ENCODE results near the gene TUBB4B. TPM values are rescaled to one million over a fixed set of nuclear protein-coding genes. Genes with fewer than 3 reads are reported as not detected.

TUBB4B gene
- polyA plus RNA-seq, 1 of the 3 experiments (the other 2 are of a cell fraction), result 508 TPM

GRCh38 chr9:137232101-137232500 is 9.0 kb upstream of the TUBB4B start:
- WGBS (ENCODE audit: low lambda C conversion rate), result 64% methylated on average over 7 of the region's 10 CpGs
- H3K9ac ChIP-seq, result no peak overlapping the region
- no peak overlapping the region for H2AFZ ChIP-seq (ENCODE audit: low read depth)
- no peaks in the 10 kb centered on the region for H4K20me1 ChIP-seq (ENCODE audit: insufficient read depth)
- no peak overlapping the region for H3K4me2 ChIP-seq
- no peak overlapping the region for H3K27ac ChIP-seq (ENCODE audit: low read depth in 2 of 2, low read length in 1 of 2)
- H3K4me3 ChIP-seq (ENCODE audit: low read depth in 2 of 2, low read length in 1 of 2), result no peak overlapping the region
- H3K27me3 ChIP-seq (ENCODE audit: insufficient read depth), result no peaks in the 10 kb centered on the region
- H3K9me2 ChIP-seq, result no peaks in the 10 kb centered on the region
- no peaks in the 10 kb centered on the region for H3K9me3 ChIP-seq
- DNase-seq, result no peak
- no peaks in the 10 kb centered on the region for H3K36me3 ChIP-seq (replicated peaks in 1 of 2; ENCODE audit: control insufficient read depth in 1 of 2, insufficient read depth in 2 of 2, low read length in 1 of 2)
- TF ChIP-seq TCF12 (IDR thresholded peaks at IDR 0.05) (no peak), RFX5 (IDR thresholded peaks at IDR 0.05; ENCODE audit: low read length) (no peak), FOXJ3 (CRISPR knock-in tag; IDR thresholded peaks at IDR 0.05) (no peak), CHD2 (IDR thresholded peaks at IDR 0.05; ENCODE audit: low read length, partially characterized antibody) (no peak), RCOR1 (IDR thresholded peaks at IDR 0.05; ENCODE audit: low read length) (no peak), FOSL2 (IDR thresholded peaks at IDR 0.05; ENCODE audit: borderline replicate concordance, low read depth) (no peak), SIN3A (IDR thresholded peaks at IDR 0.05; ENCODE audit: borderline replicate concordance, low read depth, low read length) (no peak), NFIC (IDR thresholded peaks at IDR 0.05; ENCODE audit: borderline replicate concordance) (no peak), POLR2AphosphoS5 (IDR thresholded peaks at IDR 0.05; ENCODE audit: low read depth, low read length) (no peak), EZH2phosphoT487 (IDR thresholded peaks at IDR 0.05; ENCODE audit: borderline replicate concordance, low read depth) (no peak), TAF1 (IDR thresholded peaks at IDR 0.05; ENCODE audit: borderline replicate concordance, low read depth, low read length) (no peak), SMC3 (IDR thresholded peaks at IDR 0.05; ENCODE audit: low read depth, low read length) (no peak), YY1 (IDR thresholded peaks at IDR 0.05; ENCODE audit: low read depth) (no peak), GATA2 (CRISPR knock-in tag; IDR thresholded peaks at IDR 0.05) (no peak), RXRA (IDR thresholded peaks at IDR 0.05; ENCODE audit: borderline replicate concordance, low read depth) (no peak), GABPA (IDR thresholded peaks at IDR 0.05; ENCODE audit: low read depth) (no peak)
- TF ChIP-seq, protein P1, sequence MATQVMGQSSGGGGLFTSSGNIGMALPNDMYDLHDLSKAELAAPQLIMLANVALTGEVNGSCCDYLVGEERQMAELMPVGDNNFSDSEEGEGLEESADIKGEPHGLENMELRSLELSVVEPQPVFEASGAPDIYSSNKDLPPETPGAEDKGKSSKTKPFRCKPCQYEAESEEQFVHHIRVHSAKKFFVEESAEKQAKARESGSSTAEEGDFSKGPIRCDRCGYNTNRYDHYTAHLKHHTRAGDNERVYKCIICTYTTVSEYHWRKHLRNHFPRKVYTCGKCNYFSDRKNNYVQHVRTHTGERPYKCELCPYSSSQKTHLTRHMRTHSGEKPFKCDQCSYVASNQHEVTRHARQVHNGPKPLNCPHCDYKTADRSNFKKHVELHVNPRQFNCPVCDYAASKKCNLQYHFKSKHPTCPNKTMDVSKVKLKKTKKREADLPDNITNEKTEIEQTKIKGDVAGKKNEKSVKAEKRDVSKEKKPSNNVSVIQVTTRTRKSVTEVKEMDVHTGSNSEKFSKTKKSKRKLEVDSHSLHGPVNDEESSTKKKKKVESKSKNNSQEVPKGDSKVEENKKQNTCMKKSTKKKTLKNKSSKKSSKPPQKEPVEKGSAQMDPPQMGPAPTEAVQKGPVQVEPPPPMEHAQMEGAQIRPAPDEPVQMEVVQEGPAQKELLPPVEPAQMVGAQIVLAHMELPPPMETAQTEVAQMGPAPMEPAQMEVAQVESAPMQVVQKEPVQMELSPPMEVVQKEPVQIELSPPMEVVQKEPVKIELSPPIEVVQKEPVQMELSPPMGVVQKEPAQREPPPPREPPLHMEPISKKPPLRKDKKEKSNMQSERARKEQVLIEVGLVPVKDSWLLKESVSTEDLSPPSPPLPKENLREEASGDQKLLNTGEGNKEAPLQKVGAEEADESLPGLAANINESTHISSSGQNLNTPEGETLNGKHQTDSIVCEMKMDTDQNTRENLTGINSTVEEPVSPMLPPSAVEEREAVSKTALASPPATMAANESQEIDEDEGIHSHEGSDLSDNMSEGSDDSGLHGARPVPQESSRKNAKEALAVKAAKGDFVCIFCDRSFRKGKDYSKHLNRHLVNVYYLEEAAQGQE (IDR thresholded peaks at IDR 0.05; ENCODE audit: low read depth, low read length), result no peak
- TF ChIP-seq, protein P2, sequence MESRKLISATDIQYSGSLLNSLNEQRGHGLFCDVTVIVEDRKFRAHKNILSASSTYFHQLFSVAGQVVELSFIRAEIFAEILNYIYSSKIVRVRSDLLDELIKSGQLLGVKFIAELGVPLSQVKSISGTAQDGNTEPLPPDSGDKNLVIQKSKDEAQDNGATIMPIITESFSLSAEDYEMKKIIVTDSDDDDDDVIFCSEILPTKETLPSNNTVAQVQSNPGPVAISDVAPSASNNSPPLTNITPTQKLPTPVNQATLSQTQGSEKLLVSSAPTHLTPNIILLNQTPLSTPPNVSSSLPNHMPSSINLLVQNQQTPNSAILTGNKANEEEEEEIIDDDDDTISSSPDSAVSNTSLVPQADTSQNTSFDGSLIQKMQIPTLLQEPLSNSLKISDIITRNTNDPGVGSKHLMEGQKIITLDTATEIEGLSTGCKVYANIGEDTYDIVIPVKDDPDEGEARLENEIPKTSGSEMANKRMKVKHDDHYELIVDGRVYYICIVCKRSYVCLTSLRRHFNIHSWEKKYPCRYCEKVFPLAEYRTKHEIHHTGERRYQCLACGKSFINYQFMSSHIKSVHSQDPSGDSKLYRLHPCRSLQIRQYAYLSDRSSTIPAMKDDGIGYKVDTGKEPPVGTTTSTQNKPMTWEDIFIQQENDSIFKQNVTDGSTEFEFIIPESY (IDR thresholded peaks at IDR 0.05; ENCODE audit: borderline replicate concordance, low read depth), result no peak
- TF ChIP-seq, protein P3, sequence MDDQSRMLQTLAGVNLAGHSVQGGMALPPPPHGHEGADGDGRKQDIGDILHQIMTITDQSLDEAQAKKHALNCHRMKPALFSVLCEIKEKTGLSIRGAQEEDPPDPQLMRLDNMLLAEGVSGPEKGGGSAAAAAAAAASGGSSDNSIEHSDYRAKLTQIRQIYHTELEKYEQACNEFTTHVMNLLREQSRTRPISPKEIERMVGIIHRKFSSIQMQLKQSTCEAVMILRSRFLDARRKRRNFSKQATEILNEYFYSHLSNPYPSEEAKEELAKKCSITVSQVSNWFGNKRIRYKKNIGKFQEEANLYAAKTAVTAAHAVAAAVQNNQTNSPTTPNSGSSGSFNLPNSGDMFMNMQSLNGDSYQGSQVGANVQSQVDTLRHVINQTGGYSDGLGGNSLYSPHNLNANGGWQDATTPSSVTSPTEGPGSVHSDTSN (IDR thresholded peaks at IDR 0.05), result no peak
- TF ChIP-seq, protein P4, sequence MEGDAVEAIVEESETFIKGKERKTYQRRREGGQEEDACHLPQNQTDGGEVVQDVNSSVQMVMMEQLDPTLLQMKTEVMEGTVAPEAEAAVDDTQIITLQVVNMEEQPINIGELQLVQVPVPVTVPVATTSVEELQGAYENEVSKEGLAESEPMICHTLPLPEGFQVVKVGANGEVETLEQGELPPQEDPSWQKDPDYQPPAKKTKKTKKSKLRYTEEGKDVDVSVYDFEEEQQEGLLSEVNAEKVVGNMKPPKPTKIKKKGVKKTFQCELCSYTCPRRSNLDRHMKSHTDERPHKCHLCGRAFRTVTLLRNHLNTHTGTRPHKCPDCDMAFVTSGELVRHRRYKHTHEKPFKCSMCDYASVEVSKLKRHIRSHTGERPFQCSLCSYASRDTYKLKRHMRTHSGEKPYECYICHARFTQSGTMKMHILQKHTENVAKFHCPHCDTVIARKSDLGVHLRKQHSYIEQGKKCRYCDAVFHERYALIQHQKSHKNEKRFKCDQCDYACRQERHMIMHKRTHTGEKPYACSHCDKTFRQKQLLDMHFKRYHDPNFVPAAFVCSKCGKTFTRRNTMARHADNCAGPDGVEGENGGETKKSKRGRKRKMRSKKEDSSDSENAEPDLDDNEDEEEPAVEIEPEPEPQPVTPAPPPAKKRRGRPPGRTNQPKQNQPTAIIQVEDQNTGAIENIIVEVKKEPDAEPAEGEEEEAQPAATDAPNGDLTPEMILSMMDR (IDR thresholded peaks at IDR 0.05), result no peak
- H3F3A ChIP-seq (replicated peaks; ENCODE audit: insufficient read depth), result peaks cover 7% of the 10 kb centered on the region
- H3K4me1 ChIP-seq (ENCODE audit: control insufficient read depth in 1 of 2, insufficient read depth in 2 of 2, low read depth in 1 of 2, low read length in 1 of 2), result peaks cover 0 to 33% of the 10 kb centered on the region in 2 experiments; a peak in 1 of 4 replicates
- ChIA-PET POLR2A (no interaction called here), CTCF (no interaction called here)
- H3K79me2 ChIP-seq (ENCODE audit: insufficient read depth), result no peaks in the 10 kb centered on the region

Data from SK-N-SH (cell line).